HEK293 (cell line): Measurements from ENCODE around the gene TRAPPC11.

Experiments used
- RBAK ChIP-seq: fragments of 450-650 bp; formaldehyde crosslinking; IDR thresholded peaks from 2 replicates; pipeline ENCODE4 v1.5.1; 2016; ENCODE audit warnings: missing biosample characterization, missing genetic modification characterization
- ZNF747 ChIP-seq: fragments of 450-650 bp; formaldehyde crosslinking; IDR thresholded peaks from 2 replicates; pipeline ENCODE4 v1.5.1; 2016; ENCODE audit warnings: missing biosample characterization, missing genetic modification characterization
- TF ChIP-seq, protein P1 (sequence below): fragments of 450-650 bp; formaldehyde crosslinking; IDR thresholded peaks from 2 replicates; pipeline ENCODE4 v1.5.1; 2016; ENCODE audit warnings: missing biosample characterization, missing genetic modification characterization

DNA sequence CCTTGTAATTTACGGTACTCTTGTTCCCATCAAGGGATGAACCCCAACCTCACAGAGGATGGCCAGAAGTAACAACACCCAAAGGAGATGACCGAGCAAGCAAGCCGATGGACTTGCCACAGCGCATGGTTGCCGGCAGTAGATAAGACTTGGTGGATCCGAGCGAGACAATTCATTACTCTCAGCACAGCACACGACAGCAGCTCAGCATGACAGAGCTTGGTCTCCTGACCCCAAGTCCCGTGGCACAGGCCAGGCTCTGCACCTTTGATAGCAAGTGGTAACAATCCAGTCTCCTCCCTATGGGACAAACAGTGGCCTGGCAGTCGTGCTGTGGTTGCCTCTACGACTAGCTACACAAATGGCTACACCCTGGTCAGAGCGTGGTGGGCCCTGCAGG is 26.4 kb upstream of the TRAPPC11 start:
- TF ChIP-seq RBAK (tag by site-specific recombination) (no peak), ZNF747 (no peak)
- TF ChIP-seq, protein P1, sequence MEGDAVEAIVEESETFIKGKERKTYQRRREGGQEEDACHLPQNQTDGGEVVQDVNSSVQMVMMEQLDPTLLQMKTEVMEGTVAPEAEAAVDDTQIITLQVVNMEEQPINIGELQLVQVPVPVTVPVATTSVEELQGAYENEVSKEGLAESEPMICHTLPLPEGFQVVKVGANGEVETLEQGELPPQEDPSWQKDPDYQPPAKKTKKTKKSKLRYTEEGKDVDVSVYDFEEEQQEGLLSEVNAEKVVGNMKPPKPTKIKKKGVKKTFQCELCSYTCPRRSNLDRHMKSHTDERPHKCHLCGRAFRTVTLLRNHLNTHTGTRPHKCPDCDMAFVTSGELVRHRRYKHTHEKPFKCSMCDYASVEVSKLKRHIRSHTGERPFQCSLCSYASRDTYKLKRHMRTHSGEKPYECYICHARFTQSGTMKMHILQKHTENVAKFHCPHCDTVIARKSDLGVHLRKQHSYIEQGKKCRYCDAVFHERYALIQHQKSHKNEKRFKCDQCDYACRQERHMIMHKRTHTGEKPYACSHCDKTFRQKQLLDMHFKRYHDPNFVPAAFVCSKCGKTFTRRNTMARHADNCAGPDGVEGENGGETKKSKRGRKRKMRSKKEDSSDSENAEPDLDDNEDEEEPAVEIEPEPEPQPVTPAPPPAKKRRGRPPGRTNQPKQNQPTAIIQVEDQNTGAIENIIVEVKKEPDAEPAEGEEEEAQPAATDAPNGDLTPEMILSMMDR: no peak
